Tibial nerve (tissue), 4 donors: ENCODE data around the gene DNAH10. TPM values are rescaled to one million over a fixed set of nuclear protein-coding genes. Genes with fewer than 3 reads are reported as not detected.

Source experiments
- DNase-seq, 2 donors: peaks; one replicate each; pipeline ENCODE4 v3.0.0-alpha.2; 2019; ENCODE audit warnings: low spot score in 2 of 2
- H3K27ac ChIP-seq, 4 donors: fragments of 200-600 bp; sonication (generic) in 3 of 4; one replicate each; pipeline ENCODE4 v1.5.1; 2017 to 2019; ENCODE audit warnings: mild to moderate bottlenecking in 1 of 4
- H3K27me3 ChIP-seq, 2 donors: fragments of 200-600 bp; sonication (generic) in 1 of 2; one replicate each; pipeline versions ENCODE4 v1.5.1 to v1.6.0; 2017 to 2019
- H3K36me3 ChIP-seq, 3 donors: fragments of 200-600 bp; sonication (generic); one replicate each; pipeline ENCODE4 v1.5.1; 2018 to 2019
- H3K4me1 ChIP-seq, 4 donors: fragments of 200-600 bp; sonication (generic) in 3 of 4; one replicate each; pipeline ENCODE4 v1.5.1; 2017 to 2019
- H3K4me3 ChIP-seq, 4 donors: fragments of 200-600 bp; sonication (generic) in 3 of 4; one replicate each; pipeline ENCODE4 v1.5.1; 2017 to 2019; ENCODE audit warnings: mild to moderate bottlenecking in 1 of 4, moderate library complexity in 1 of 4
- H3K9me3 ChIP-seq, 4 donors: fragments of 200-600 bp; sonication (generic) in 3 of 4; one replicate each; pipeline ENCODE4 v1.5.1; 2017 to 2019
- EP300 ChIP-seq, 2 donors: sonication (generic); formaldehyde crosslinking; IDR thresholded peaks; one replicate each; pipeline ENCODE4 v1.6.1; 2017; ENCODE audit warnings: antibody characterized with exemption in 2 of 2, mild to moderate bottlenecking in 1 of 2
- POLR2A ChIP-seq, 2 donors: fragments of 450-650 bp; IDR thresholded peaks; one replicate each; pipeline ENCODE4 v1.6.1; 2017; ENCODE audit warnings: antibody characterized with exemption in 2 of 2, mild to moderate bottlenecking in 2 of 2, moderate library complexity in 2 of 2
- WGBS, 2 donors: methylation state at CpG; one replicate each; pipeline ENCODE4 v1.1.5; 2018; 5-methylcytosine and 5-hydroxymethylcytosine counted together
- total RNA-seq, 4 donors: library from RNA; depleted of rRNA; stranded (reverse); fragments of >200 nt; gene quantifications; one replicate each; pipeline ENCODE4 v1.1.0, GENCODE V29; 2016
- TF ChIP-seq, protein P1 (sequence below), 5 experiments: fragments of 200-600 bp in 3 of 5; fragments of 450-650 bp in 2 of 5; sonication (generic) in 3 of 5; IDR thresholded peaks; one replicate each; pipeline ENCODE4 v1.5.1; 2016 to 2019; ENCODE audit warnings: antibody characterized with exemption in 5 of 5, mild to moderate bottlenecking in 3 of 5, moderate library complexity in 2 of 5

The DNAH10 gene
- total RNA-seq, 4 donors from 2014 or later, result 3.1 TPM; not detected in 3

DNA sequence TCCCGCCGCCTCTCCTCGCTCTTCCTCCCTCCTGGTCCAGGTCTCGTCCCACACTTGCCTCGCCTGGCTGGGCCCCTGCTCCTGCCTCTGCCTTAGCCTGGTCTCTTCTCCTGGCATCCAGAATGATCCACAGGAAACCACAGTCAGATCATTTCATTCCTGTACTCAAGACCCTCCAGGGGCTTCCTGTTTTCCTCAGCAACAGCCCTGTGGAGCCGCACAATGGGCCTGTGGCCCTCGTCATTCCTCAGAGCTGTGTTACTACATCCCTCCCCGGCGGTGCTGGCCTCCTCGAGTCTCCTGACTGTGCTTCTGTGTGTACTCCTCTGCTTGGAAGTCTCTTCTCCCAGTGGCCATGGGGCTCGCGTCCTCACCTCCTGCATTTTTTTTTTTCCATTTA is 29.9 kb upstream of the DNAH10 start:
- H3K36me3 ChIP-seq, result peaks cover 4 to 99% (median 4%) of the 10 kb centered on the region in 3 donors
- 92% methylated on average over 12 of the region's 12 CpGs for WGBS, 2 donors
- H3K4me1 ChIP-seq, result no peaks in the 10 kb centered on the region
- no peak overlapping the region for H3K4me3 ChIP-seq
- no peak overlapping the region for H3K27ac ChIP-seq
- no peak for TF ChIP-seq POLR2A (IDR thresholded peaks at IDR 0.05)
- TF ChIP-seq EP300 (IDR thresholded peaks at IDR 0.05), result no peak
- TF ChIP-seq, protein P1, sequence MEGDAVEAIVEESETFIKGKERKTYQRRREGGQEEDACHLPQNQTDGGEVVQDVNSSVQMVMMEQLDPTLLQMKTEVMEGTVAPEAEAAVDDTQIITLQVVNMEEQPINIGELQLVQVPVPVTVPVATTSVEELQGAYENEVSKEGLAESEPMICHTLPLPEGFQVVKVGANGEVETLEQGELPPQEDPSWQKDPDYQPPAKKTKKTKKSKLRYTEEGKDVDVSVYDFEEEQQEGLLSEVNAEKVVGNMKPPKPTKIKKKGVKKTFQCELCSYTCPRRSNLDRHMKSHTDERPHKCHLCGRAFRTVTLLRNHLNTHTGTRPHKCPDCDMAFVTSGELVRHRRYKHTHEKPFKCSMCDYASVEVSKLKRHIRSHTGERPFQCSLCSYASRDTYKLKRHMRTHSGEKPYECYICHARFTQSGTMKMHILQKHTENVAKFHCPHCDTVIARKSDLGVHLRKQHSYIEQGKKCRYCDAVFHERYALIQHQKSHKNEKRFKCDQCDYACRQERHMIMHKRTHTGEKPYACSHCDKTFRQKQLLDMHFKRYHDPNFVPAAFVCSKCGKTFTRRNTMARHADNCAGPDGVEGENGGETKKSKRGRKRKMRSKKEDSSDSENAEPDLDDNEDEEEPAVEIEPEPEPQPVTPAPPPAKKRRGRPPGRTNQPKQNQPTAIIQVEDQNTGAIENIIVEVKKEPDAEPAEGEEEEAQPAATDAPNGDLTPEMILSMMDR (IDR thresholded peaks at IDR 0.05), result no peak
- no peaks in the 10 kb centered on the region for H3K27me3 ChIP-seq
- no peak for DNase-seq
- H3K9me3 ChIP-seq, result no peaks in the 10 kb centered on the region

GRCh38 chr12:123733229-123733628 is 28.9 kb upstream of the DNAH10 start:
- Histone ChIP-seq H3K27ac (no peak overlapping the region), H3K27me3 (no peaks in the 10 kb centered on the region), H3K4me1 (no peaks in the 10 kb centered on the region), H3K4me3 (no peak overlapping the region), H3K9me3 (no peaks in the 10 kb centered on the region), H3K36me3 (peaks cover 4 to 99% (median 7%) of the 10 kb centered on the region in 3 donors)
- TF ChIP-seq POLR2A (IDR thresholded peaks at IDR 0.05) (no peak), EP300 (IDR thresholded peaks at IDR 0.05) (no peak)
- TF ChIP-seq, protein P1 (IDR thresholded peaks at IDR 0.05), result no peak
- DNase-seq, result no peak
- 84 to 91% methylated on average over 10 of the region's 10 CpGs for WGBS, 2 donors

DNA sequence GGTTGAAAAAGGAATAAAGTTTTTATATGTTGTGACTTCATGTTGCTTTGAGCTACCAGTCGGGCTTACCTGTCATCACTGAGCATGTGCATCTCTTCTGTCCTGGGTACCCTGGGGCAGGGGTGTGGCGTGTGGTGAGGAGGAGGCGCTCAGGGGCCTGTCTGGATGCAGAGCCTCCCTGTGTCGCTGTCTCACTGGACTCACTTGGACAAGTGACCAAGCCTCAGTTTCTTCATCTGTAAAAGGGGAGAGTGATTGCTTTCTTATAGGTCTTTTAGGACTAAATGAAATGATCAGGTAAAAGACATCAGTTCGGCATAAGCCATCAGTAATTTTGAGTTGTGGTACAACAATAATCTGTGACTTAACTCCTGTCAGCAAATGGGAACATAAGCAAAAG is 27.8 kb upstream of the DNAH10 start:
- Histone ChIP-seq H3K4me3 (no peak overlapping the region), H3K4me1 (no peaks in the 10 kb centered on the region), H3K9me3 (no peaks in the 10 kb centered on the region), H3K27me3 (no peaks in the 10 kb centered on the region), H3K27ac (no peak overlapping the region), H3K36me3 (peaks cover 5 to 100% (median 9%) of the 10 kb centered on the region in 3 donors)
- DNase-seq, result no peak
- WGBS, 2 donors, result 81 to 87% methylated on average over 5 of the region's 5 CpGs
- no peak for TF ChIP-seq POLR2A (IDR thresholded peaks at IDR 0.05)
- TF ChIP-seq EP300 (IDR thresholded peaks at IDR 0.05), result no peak

DNA sequence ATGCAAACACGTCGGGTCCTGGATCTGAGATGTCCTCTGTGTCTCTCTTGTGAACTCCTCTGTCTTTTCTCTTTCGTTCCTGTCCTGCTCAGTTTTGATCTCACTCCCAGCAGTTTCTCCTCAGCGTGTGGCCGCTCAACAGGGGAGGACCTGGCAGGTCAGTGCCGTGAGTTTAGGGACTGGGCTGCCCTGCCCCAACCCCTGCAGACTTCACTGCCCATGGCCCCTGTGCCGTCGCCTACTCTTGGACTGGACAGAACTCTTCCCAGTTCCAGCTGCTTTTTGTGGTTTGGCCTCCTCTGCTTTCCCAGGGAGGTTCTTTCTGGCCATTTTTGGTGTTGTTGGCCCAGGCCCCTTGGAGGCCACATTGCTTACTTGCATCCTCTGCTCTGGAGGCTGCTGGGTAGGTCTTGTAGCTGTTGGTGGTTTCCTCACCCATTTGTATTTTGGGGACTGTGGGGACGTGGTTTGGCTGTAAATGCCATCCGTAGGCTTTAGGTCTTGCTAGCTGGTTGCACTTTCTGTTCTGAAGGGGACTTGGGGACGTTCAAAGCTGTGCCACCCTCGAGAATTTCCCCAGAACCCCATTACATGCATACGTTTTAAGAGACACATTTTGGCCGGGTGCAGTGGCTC is 20.0 kb upstream of the DNAH10 start:
- Histone ChIP-seq H3K27me3 (no peaks in the 10 kb centered on the region), H3K36me3 (peaks cover 6 to 94% (median 10%) of the 10 kb centered on the region in 3 donors), H3K4me1 (no peaks in the 10 kb centered on the region), H3K9me3 (no peaks in the 10 kb centered on the region), H3K4me3 (no peak overlapping the region), H3K27ac (no peak overlapping the region)
- 91 to 92% methylated on average over 14 of the region's 14 CpGs for WGBS, 2 donors
- DNase-seq, result no peak
- no peak for TF ChIP-seq EP300 (IDR thresholded peaks at IDR 0.05)
- TF ChIP-seq POLR2A (IDR thresholded peaks at IDR 0.05), result no peak
- TF ChIP-seq, protein P1 (IDR thresholded peaks at IDR 0.05), result no peak

GRCh38 chr12:123743002-123743401 is 19.1 kb upstream of the DNAH10 start:
- H3K4me1 ChIP-seq, result no peaks in the 10 kb centered on the region
- no peaks in the 10 kb centered on the region for H3K9me3 ChIP-seq
- WGBS, 2 donors, result 83 to 84% methylated on average over 10 of the region's 10 CpGs
- TF ChIP-seq, protein P1 (IDR thresholded peaks at IDR 0.05), result no peak
- TF ChIP-seq EP300 (IDR thresholded peaks at IDR 0.05), result no peak
- no peak for TF ChIP-seq POLR2A (IDR thresholded peaks at IDR 0.05)
- peaks cover 3 to 93% (median 10%) of the 10 kb centered on the region in 3 donors for H3K36me3 ChIP-seq
- no peak overlapping the region for H3K4me3 ChIP-seq
- no peaks in the 10 kb centered on the region for H3K27me3 ChIP-seq
- no peak overlapping the region for H3K27ac ChIP-seq
- DNase-seq, result no peak
